ENCODE data around the gene ARHGAP42.
"Not testable (repeated sequence)": the region's sequence is repeated elsewhere in the genome, so short reads cannot be mapped to it uniquely, and the experiment has no call there.

Gene ARHGAP42

GRCh38 chr11:100965346-100965745 lies 278.3 kb downstream of the ARHGAP42 start:
- no peak for DNase-seq (ENCODE audit: low spot score)

GRCh38 chr11:100966366-100966765 lies 279.3 kb downstream of the ARHGAP42 start:
- DNase-seq (ENCODE audit: low spot score): no peak

- no peak for DNase-seq (ENCODE audit: low spot score)
Measured at GRCh38 chr11:100969008-100969407, 281.9 kb downstream of the ARHGAP42 start.

GRCh38 chr11:100970283-100971164 lies 283.4 kb downstream of the ARHGAP42 start:
- no peak for DNase-seq (ENCODE audit: low spot score)

GRCh38 chr11:100972046-100972445 lies 285.0 kb downstream of the ARHGAP42 start:
- DNase-seq (ENCODE audit: low spot score): no peak

- DNase-seq (ENCODE audit: low spot score): no peak
Measured at GRCh38 chr11:100978442-100978841, 291.4 kb downstream of the ARHGAP42 start.

- DNase-seq (ENCODE audit: low spot score): no peak
Measured at GRCh38 chr11:100978939-100979338, 291.9 kb downstream of the ARHGAP42 start.

GRCh38 chr11:100980156-100980555 lies 293.1 kb downstream of the ARHGAP42 start:
- DNase-seq (ENCODE audit: low spot score): no peak

GRCh38 chr11:100981196-100981824 lies 294.2 kb downstream of the ARHGAP42 start:
- no peak for DNase-seq (ENCODE audit: low spot score)

- no peak for DNase-seq (ENCODE audit: low spot score)
Measured at GRCh38 chr11:100984668-100985067, 297.6 kb downstream of the ARHGAP42 start.

GRCh38 chr11:100990931-100991330 lies 303.8 kb downstream of the ARHGAP42 start:
- DNase-seq (ENCODE audit: low spot score): no peak

- no peak for DNase-seq (ENCODE audit: low spot score)
Measured at GRCh38 chr11:100991541-100991940, 304.5 kb downstream of the ARHGAP42 start.

GRCh38 chr11:100994966-100995365 lies 307.9 kb downstream of the ARHGAP42 start:
- no peak for DNase-seq (ENCODE audit: low spot score)

- DNase-seq (ENCODE audit: low spot score): no peak
Measured at GRCh38 chr11:100999756-101000155, 312.7 kb downstream of the ARHGAP42 start.

- DNase-seq (ENCODE audit: low spot score): no peak
Measured at GRCh38 chr11:101003468-101003867, 316.4 kb downstream of the ARHGAP42 start.

GRCh38 chr11:101008961-101009689 lies 322.0 kb downstream of the ARHGAP42 start:
- no peak for DNase-seq (ENCODE audit: low spot score)

GRCh38 chr11:101009690-101010055 lies 322.6 kb downstream of the ARHGAP42 start:
- DNase-seq (ENCODE audit: low spot score): no peak

GRCh38 chr11:101010899-101011298 lies 323.8 kb downstream of the ARHGAP42 start:
- no peak for DNase-seq (ENCODE audit: low spot score)

- no peak for DNase-seq (ENCODE audit: low spot score)
Measured at GRCh38 chr11:101011881-101012280, 324.8 kb downstream of the ARHGAP42 start.

- not testable (repeated sequence) for DNase-seq (ENCODE audit: low spot score)
Measured at GRCh38 chr11:101013702-101014101, 326.6 kb downstream of the ARHGAP42 start.

- DNase-seq (ENCODE audit: low spot score): no peak
Measured at GRCh38 chr11:101014600-101015285, 327.7 kb downstream of the ARHGAP42 start.

GRCh38 chr11:101019870-101020269 lies 332.8 kb downstream of the ARHGAP42 start:
- no peak for DNase-seq (ENCODE audit: low spot score)
